ENCODE measurements around the gene WLS.
"Not testable (repeated sequence)": the region's sequence is repeated elsewhere in the genome, so short reads cannot be mapped to it uniquely, and the experiment has no call there.

WLS gene

DNA sequence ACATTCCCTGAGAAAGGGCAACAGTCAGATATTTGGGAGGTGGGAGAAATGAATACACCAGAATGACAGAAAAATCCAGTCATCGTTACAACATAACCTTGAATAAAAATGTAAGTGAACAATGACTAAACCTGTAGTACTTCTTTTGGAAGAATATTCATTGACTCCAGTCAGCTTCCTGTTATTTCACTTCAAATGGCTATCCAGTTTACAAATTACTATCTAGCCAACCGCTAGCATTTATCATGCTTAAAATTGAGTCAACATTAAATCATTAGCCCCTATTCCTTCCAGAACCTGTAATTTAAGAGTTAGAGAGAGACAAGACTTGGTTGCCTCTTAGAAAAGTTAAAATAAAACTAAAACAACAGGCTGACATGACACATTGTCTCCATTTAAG is 33.6 kb downstream of the WLS start:
- no peak for DNase-seq (ENCODE audit: low spot score)

DNA sequence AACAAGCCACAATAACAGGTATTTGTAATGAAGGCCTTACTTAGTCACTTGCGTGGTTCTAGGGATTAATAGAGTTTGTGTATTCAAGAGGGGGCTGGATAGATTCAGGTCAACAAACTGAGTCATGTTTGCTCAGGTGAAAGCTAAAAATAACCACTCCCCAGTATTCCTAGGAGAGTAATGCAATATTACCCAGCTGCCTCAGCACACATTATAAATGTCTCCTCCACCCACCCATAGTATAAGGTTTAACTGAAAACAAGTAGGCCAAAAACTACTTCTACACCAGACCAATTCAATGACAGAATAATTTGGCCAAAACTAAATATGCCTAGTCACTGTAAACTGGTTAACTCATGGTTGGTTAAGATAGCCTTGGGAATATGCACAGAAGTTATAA is 34.4 kb downstream of the WLS start:
- no peak for DNase-seq (ENCODE audit: low spot score)

DNA sequence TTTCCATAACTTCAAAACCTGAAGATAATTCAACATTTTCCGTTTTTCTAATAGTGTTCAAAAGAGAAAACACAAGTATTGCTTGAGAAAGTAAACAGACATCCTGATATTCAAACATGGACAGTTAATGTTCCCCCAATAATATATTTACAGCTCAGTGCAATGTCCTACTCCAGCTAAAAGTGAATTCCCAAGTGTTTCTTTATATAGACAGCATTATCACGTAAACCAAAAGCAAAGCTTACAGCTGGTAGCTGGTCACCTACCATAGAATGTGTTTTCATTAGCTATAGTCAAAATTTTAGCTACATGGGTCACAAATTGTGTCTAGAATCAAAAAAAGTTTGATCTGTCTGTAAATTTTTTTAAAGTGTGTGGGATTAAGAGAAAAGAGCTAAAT is 34.9 kb downstream of the WLS start:
- no peak for DNase-seq (ENCODE audit: low spot score)

DNA sequence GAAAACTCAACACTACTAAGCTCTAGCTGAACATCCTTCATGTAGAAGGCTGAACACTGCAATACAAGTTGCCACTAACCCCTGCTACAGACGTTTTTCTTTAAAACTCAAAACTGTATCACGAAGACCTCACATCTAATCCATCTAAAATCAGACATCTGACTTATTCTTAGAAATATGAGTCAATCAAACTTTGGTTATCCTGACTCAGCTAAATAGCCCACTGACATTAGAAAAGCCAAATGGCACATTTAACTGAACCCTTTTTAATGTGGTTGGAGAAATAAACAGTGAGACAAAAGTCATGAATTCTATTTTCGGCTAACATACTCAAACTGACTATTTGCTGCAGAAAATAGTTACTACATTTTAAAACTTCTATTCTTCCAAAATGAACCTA is 35.6 kb downstream of the WLS start:
- DNase-seq (ENCODE audit: low spot score), result no peak

DNA sequence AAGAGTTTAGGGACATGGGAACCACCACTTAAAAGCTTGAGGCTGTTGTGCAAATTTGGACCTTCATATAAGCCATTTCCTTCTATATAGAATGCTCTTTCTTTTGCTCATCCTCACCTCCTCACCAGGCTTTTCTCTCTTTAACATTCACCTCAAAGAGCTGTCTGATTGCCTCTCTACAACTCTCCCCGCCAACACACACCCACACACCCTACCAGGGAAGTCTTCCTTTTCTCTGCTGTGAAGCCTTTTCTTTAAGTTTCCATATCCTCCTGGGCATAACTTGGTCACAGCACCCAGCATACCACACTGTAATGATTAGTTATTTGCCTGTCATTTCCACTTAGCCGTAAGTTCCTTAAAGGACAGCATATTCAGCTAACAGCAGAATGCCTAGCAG is 40.6 kb downstream of the WLS start:
- no peak for DNase-seq (ENCODE audit: low spot score)

DNA sequence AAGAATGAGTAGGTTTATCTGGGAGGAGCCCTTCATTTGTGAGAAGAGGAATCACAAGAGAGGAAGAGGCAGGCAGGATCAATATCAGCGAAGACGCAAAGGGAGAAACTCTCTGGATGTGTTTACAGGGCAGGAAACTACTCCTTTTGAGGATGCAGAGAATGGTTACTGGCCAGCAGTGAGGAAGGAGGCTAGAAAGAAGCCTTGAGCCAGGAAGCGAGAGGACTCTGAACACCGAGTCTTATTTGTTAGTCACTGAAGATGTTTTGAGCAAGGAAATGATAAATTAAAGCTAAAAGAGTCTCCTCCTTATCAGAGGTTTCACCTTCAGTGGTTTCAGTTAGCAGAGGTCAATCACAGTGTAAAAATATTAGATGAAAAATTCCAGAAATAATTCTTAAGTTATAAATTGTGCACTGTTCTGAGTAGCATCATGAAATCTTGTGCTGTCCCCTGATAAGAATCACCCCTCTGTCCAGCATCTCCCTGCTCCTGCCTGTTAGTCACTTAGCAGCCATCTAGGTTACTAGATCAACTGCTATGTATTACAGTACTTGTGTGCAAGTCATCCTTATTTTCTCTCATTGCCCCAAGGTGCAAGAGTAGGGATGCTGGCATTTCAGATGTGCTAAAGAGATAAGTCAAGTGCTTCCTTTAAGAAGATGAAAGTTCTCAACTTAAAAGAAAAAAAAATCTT is 43.5 kb downstream of the WLS start:
- DNase-seq (ENCODE audit: low spot score), result no peak

DNA sequence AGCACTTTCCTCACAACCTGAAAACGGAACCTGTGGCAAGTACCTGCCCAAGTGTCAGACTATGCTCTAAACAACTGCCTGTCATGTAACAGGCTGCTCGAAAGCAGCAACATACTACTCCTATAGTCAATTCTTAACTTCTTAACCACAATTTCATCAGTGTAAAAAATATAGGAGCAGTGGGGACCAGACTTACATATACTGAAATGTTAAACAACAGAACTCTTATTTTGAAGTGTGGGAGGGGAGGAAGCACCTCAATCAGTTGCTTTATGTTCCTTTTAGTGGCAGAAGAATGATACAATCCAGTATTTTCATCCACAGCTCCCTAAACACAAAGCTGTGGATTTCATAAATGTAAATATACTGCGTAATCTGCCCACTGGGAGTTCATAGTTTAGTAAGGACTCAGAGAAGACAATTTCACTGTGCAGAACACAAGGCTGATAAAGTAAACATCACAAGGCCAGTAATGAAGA is 44.2 kb downstream of the WLS start:
- no peak for DNase-seq (ENCODE audit: low spot score)

DNA sequence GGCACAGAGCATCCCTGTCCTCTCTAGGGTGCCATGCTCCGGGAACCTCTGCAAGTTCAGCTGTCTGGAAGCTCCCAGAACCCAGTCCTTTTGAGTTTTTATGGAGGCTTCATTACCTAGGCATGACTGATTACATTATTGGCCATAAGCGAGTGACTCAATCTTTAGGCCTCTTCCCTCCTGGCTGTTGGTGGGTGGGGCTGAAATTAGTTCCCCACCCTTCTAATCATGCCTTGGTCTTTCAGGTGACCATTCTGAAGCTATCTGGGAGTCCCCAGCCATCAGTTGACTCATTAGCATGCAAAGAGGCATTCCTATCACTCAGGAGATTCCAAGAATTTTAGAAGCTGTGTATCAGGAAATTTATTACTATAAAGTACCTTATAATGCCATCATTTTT is 46.6 kb downstream of the WLS start:
- DNase-seq (ENCODE audit: low spot score), result no peak

DNA sequence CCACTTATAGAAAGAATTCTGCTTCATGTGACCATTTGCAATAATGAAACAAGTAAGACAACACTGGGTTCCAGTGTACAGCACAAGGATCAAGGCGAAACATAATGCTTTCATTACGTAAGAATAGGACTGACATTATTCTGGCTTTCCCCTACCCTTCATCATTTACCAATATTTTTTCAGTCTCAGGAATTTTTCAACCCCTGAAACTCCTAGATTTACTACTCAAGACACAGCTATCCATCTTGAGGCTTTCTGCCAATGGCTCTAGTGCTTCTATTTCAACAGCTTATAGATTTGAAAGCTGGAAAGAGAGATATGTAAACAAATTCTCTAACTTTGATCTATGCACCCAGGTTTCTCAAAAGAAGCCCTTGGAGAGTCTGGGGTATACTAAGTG is 48.4 kb downstream of the WLS start:
- no peak for DNase-seq (ENCODE audit: low spot score)

DNA sequence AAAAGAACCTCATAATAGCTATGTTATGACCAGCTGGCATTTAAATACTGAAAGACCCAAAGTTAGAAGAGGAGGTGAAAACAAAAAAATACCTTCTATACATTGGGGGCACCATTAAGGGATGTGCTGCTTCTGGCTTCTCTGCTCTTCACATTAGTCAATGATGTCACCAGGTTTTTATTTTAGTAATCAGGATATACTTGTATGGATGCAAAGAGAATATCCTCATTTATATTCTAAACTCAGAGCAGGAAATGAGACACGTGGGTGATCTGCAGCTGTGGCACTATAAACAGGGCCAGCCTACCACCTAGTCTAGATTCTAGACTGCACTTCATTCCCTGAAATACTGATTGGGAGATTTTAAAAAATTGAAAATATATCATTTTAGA is 51.2 kb downstream of the WLS start:
- no peak for DNase-seq (ENCODE audit: low spot score)

DNA sequence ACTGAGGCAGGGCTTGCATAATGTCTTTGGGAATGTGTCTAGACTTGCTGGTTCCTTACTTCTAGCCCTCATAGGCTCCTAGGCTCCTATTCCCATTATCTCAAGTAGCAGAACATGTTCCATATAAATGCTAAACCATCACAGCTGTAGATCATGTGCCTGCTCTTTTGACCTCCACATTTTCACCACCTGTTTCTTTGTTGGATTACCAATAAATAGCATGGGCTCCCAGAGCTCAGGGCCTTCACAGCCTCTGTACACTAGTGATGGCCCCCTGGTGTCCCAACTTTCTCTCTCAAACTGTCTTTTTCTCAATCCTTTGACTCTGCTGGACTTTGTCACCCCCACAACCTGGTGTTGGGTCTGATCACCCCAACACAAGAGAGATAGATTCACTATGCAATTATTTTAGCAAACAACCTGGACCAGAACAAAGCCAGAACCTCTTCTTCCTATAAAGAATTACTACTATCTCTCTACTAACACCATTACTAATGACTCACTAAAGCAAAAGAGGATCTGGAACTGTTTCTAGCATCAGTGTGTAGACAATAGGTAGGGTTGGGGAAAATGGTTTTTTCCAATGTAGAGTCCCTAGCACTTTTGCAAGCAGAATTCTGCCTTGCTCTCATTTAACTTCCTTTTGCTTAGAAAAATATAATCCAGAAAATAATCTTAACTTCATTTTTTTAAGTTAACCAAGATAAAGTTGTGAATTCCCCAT is 51.7 kb downstream of the WLS start:
- no peak for DNase-seq (ENCODE audit: low spot score)

DNA sequence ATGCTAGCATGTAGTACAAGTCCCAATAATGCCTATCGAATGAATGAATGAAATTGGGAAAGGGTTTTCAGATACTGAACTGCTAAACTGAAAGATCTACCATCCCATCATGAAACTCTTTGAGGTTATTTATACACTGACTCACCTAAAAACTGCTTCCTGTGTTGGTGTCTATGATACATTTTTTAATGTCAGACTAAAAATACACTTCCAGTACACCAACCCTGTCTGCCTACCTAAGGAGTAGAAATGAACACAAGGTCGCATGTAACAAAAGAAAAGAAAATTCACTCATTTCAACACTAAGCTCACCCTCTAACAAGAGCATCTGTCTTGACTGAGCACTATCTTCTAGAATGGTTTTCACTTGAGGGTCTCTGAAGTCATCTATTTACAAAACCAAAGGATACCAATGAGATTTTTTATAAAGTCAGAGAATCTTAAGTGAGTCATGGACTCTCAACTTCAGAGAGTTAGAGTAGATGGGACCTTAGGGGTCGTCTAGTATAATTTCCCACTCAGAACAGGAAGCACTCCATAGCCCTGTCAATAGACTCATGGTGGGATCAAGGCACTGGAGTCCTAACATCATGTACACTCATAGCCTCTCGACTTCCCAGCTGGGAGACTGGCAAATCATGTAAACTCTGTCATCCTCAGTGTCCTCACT is 53.4 kb downstream of the WLS start:
- no peak for DNase-seq (ENCODE audit: low spot score)

DNA sequence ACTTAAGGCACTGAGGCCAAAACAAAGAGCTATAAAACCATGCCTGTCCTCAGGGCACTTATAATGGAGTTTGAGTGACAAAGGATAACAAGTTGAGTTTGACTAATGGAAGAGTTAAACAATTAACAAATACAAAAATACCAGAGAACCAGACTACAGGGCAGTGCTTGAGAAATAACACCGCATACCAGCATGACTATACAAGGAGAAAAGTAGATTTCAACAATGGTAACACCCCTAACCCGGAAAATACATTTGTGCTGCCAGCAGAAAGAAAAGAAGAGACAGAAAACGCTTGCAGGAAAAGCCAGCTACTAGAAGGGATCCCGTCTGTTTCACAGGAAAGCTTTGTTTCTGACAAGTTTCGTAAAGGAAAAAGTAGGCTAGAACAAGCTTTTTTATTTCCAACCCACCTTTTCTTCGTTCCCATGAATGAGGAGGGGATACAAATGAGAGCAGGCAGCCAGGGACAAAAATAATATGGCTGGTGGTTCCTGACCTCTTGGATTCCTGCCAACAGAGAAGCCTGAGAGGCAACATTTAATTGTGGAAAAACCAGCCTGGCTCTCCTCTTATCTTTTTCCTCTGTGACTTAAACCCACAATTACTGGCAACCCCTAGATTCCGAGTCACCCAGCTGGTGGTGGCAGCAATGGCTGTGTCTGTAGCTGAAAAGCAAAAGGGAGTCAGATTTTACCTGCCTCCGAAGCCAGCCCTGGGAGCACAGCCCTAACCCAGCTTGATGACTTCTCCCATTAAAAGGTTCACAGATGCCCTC is 56.5 kb downstream of the WLS start:
- no peak for DNase-seq (ENCODE audit: low spot score)

DNA sequence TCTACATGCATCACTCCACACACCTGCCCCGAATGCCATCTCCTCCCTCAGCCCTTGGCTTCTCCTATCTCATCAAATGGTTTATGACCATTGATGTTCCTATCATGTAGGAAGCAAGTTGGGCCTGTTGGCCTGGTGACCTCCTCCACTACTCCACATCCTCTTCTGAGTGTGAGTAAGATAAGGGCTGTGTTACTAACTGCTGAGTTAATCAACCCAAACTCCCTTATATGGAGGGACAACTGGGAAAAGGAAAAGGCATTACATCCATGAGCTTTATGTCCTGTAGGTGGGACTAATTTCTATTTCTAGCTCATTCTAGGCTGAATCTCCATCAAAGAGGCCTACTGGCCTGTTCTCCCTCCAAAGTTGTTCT is 57.6 kb downstream of the WLS start:
- DNase-seq (ENCODE audit: low spot score), result no peak

DNA sequence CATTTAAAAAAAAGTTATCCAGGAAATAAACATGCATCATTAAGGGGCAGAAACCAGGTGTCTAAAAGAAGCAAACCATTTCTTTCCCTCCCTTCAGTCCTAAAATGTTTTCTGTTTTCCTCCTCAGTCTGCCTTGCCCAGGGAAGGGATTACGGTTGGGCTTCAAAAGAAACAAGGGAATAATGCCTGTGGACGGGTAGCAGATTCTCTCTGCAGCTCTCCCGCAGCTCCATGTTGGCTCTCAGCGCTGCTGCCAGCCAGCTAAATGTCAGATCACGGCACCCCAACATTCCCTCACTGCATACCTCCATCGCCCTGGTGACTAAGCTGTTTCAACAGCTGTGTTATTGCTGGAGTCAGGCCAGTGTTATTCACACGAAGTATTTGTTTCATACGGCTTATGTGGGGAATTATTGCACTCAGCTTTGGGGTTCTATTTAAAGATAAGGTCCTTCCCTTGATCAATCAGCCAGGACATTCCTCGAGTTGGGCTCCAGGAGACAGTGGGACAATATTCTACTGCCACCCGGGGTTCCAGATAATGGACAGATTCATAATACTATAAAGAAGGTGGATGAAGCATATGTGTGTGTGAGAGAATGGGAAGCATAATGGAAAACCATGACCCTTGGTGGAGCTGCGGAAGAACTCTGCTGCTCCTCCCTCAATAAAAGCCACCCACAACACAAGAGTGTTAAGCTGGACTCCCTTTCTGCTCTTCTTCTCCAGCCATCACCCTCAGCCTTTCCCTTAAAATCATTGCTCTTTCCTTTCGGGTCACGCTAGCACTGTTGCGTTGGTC is 58.2 kb downstream of the WLS start:
- peak; percentile 53 for DNase-seq (ENCODE audit: low spot score)

DNA sequence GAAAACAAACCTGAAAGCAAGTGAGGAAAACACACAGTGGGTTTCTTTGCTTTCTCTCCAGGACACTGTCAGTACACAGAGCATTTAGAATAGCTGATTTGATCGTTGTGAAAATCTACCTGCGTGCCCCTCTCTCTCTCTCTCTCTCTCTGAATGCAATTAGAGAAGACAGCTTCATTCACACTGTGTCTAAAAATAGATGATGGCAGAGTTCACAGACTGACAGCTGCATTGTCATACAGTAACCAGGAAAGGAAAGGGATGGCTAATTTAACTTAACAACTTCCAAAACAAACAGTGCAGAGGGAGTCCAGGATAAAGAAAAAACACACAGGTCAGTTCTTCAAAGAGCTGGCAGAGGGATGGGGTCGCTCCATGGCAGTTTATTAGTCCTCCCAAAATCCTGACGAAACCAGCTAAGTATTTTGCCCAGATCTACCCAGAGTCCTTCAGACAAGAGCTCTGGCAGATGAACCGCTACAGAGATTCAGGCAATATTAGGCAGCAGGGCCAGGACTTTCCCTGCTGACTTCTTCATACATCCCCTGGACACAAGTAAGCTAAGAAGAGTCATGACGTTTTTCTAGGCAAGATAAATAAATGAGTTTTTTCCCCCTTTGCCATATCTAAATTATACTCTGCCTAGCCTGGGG is 58.9 kb downstream of the WLS start:
- DNase-seq (ENCODE audit: low spot score), result no peak

DNA sequence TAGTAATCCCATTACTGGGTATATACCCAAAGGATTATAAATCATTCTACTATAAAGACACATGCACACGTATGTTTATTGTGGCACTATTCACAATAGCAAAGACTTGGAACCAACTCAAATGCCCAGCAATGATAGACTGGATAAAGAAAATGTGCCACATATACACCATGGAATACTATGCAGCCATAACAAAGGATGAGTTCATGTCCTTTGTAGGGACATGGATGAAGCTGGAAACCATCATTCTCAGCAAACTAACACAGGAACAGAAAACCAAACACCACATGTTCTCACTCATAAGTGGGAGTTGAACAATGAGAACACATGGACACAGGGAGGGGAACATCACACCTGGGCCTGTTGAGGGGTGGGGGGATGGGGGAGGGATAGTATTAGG is 60.5 kb downstream of the WLS start:
- DNase-seq (ENCODE audit: low spot score), result not testable (repeated sequence)

DNA sequence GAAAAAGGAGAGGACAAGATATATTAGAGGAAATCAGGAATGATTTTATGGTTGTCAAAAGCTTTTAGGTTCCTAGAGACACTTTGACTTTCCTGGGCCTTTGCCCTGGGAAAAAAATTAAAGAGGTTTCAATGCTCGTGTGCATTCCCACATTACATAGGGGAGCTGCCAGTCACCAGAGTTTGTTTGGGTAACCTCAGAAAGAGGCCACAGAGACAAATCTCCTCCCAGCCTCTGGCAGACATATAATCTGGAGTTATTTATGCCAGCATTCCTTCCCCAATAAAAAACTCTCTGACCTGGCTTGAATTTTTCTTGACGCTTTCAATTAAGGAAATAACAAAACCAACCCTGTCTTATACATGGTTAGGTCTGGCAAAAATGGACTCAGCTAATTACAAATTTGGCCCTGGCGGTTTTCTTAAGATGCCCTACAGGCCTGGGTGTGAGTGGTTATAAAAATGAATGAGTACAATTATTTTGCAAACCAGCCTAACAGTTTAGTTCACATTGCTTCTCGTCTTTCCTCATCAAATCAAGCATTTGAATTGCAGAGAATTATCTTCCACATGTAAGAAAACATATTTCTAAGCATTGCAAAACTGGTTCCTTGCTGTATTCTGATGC is 63.7 kb downstream of the WLS start:
- DNase-seq (ENCODE audit: low spot score), result no peak

DNA sequence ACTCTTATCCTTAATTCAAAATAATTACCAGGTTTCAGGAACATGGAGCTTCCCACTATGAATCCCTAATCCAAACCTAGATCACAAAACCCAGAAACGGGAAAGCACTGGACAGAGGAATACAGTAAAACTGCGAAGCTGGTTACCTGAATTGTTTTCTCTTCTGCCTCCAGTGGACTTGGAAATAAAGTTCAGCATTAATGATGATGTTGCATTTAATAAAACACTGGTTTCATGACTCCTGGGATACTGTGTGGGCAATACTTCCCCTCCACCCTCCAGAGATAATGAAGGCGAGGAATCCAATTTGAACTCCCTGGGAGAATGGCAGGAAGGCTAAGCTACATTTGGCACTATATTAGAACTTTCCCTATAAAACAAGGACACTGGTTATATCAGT is 65.1 kb downstream of the WLS start:
- DNase-seq (ENCODE audit: low spot score), result no peak

DNA sequence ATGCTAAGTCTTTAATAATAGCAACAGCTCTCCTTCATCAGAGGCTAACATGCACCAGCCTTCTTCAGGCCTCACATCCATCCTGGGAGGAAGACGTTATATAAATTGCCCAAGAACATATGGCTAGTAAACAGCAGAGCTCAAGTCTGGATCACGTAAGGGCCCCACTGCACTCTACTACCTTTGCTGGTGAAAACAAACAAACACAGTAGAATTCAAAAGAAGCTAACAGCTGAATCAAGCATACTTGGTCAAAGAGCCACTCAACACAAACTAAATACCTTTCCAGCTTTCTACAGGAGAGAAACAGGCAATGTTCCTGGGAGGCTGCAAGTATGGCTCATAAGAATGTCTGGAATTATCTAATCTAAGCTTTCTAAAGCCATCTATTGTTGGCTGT is 66.0 kb downstream of the WLS start:
- no peak for DNase-seq (ENCODE audit: low spot score)

DNA sequence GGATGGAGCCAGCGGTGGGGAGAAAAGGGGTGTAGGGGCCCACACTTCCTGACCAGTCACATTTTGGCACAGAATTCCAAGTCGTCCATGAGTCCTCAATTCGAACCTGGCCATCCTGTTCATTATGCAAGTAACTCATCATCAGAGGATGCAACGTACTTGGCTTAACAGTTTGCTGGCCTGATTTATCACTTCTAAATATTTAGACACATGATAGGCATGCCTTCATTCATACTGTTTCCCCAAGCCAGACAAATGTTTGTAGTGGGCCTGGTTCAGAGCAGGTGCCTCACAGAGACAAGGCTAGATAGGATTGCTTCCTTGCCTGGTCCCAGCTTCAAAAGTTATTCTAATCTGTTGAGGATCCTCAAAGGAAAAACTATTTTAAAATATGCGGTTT is 66.7 kb downstream of the WLS start:
- no peak for DNase-seq (ENCODE audit: low spot score)
